ENCODE measurements around the gene CCDC7.

- no peak for TF ChIP-seq CTCF (IDR thresholded peaks at IDR 0.05)
- TF ChIP-seq POLR2A (IDR thresholded peaks at IDR 0.05), result no peak
Observed at GRCh38 chr10:32893434-32893833, 447.5 kb downstream of the CCDC7 start.

Data from Peyer's patch (tissue), 4 donors.